Hepatocyte (in vitro differentiated cells): ENCODE measurements around the gene FBP1.

ENCODE experiments used
- CTCF ChIP-seq: fragments of 200-600 bp; sonication (generic); IDR thresholded peaks from 2 replicates; pipeline ENCODE4 v1.5.1; 2016; ENCODE audit warnings: antibody characterized with exemption, mild to moderate bottlenecking; ENCODE audit not compliant: poor library complexity
- EZH2 ChIP-seq: fragments of 200-600 bp; sonication (generic); IDR thresholded peaks from 2 replicates; pipeline ENCODE4 v1.6.1; 2016; ENCODE audit warnings: antibody characterized with exemption, mild to moderate bottlenecking, borderline replicate concordance
- EZH2phosphoT487 ChIP-seq: fragments of 200-600 bp; sonication (generic); IDR thresholded peaks from one replicate; pipeline ENCODE4 v1.6.1; 2018; ENCODE audit warnings: antibody characterized with exemption, mild to moderate bottlenecking, low read depth, moderate library complexity; ENCODE audit not compliant: unreplicated experiment, severe bottlenecking

DNA sequence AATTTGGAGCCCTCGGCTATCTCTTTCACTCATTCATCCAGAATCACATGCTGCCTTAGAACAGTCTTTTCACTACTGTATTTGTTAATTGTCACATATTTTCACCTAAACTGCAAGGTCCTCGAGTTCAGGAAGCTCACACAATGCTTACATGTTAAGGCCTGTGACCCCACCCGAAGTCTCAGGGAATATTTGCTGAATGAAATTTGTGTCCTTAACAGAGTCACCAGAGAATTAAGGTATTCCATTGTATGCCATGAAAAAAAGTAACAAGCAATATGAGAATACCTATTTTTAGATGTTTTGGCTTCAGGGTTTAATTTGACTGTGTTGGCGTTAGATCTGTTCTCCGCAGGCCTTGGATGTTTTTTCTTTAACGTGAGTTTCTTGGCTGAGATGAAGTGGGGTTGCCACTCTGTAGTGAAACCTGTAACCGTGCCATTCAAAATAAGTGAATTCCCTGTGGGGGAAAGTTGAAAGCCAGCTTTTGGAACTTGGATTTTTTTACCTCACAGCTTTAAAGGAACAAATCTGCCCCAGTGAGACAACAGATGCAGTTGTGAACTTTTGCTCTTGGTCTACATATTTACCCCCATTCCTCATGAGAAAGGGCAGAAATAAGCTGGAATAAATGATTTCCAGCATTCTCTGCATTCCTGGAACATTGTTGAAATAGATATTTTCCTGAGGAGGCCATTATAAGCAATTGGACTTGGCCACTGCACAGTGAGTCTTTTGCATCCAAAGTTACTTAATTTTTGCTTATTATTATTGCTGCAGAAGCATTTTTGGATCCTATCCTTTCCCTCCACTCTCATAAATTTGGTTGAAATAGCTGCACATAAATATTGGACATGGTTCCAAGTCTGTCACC, 35.9 kb upstream of the FBP1 start:
- TF ChIP-seq EZH2 (no peak), CTCF (no peak), EZH2phosphoT487 (no peak)
